Body of pancreas (tissue), 4 donors: ENCODE measurements around the gene PLA2G2C. TPM values are rescaled to one million over a fixed set of nuclear protein-coding genes. Genes with fewer than 3 reads are reported as not detected.

Source experiments
- ATAC-seq: fragments of 150-250 bp; one replicate; pipeline ENCODE4 v1.9.1; 2016
- DNase-seq, 4 donors: peaks; one replicate each; pipeline ENCODE4 v3.0.0-alpha.2; 2019
- H3K27ac ChIP-seq, 4 donors: fragments of 200-600 bp; sonication (generic); 1 replicate in 3 of 4; 2 replicates in 1 of 4; pipeline versions ENCODE4 v1.5.1 to v1.6.1; 2016 to 2019; ENCODE audit warnings: mild to moderate bottlenecking in 1 of 4, mixed read lengths in 1 of 4, moderate library complexity in 1 of 4
- H3K27me3 ChIP-seq, 2 donors: fragments of 200-600 bp; sonication (generic); one replicate each; pipeline ENCODE4 v1.6.0; 2016; ENCODE audit warnings: mild to moderate bottlenecking in 1 of 2
- H3K36me3 ChIP-seq, 2 donors: fragments of 200-600 bp; sonication (generic); replicated peaks in 1 of 2; 2 replicates each; pipeline ENCODE4 v1.5.1; 2016; ENCODE audit warnings: low read depth in 2 of 2; ENCODE audit not compliant: insufficient read depth in 1 of 2
- H3K4me1 ChIP-seq: fragments of 200-600 bp; sonication (generic); one replicate; pipeline ENCODE4 v1.6.0; 2016
- H3K4me3 ChIP-seq, 2 donors: fragments of 200-600 bp; sonication (generic); 1 replicate in 1 of 2; 2 replicates in 1 of 2; pipeline ENCODE4 v1.5.1; 2016 to 2019
- H3K9me3 ChIP-seq, 3 donors: fragments of 200-600 bp; sonication (generic); 1 replicate in 2 of 3; 2 replicates in 1 of 3; pipeline ENCODE4 v1.5.1; 2016
- CTCF ChIP-seq, 7 experiments: fragments of 450-650 bp in 4 of 7; fragments of 200-600 bp in 3 of 7; sonication (generic) in 3 of 7; IDR thresholded peaks; one replicate each; pipeline ENCODE4 v1.5.1; 2016 to 2019; ENCODE audit warnings: antibody characterized with exemption in 7 of 7
- POLR2A ChIP-seq, 3 donors: fragments of 450-650 bp; IDR thresholded peaks; one replicate each; pipeline ENCODE4 v1.6.1; 2016; ENCODE audit warnings: antibody characterized with exemption in 3 of 3, mild to moderate bottlenecking in 2 of 3
- WGBS, 2 donors: methylation state at CpG; one replicate each; pipeline ENCODE4 v1.1.5; 2017; 5-methylcytosine and 5-hydroxymethylcytosine counted together
- intact Hi-C: fragments of 100-400 bp; cut with DNase I; formaldehyde crosslinking; loops from one replicate; pipeline ENCODE4 v1.15.1; 2023
- total RNA-seq, 2 donors: library from RNA; depleted of rRNA; stranded (reverse); fragments of >200 nt; gene quantifications; one replicate each; pipeline ENCODE4 v1.1.0, GENCODE V29; 2016

PLA2G2C gene
- total RNA-seq, 2 donors from 2014 or later: not detected

GRCh38 chr1:20120796-20121195, 65.5 kb downstream of the PLA2G2C start:
- WGBS, 2 donors: 67 to 86% methylated on average over 4 of the region's 4 CpGs
- no peaks in the 10 kb centered on the region for H3K9me3 ChIP-seq
- H3K27ac ChIP-seq: no peak overlapping the region
- no peaks in the 10 kb centered on the region for H3K27me3 ChIP-seq
- intact Hi-C loops: no loop called here
- no peaks in the 10 kb centered on the region for H3K36me3 ChIP-seq
- no peaks in the 10 kb centered on the region for H3K4me1 ChIP-seq
- no peak overlapping the region for H3K4me3 ChIP-seq
- TF ChIP-seq CTCF (IDR thresholded peaks at IDR 0.05) (no peak), POLR2A (IDR thresholded peaks at IDR 0.05) (no peak)
- ATAC-seq (no peak), DNase-seq (no peak)

- no peak within 1 kb of the TSS for H3K4me3 ChIP-seq
- H3K27ac ChIP-seq: no peak within 1 kb of the TSS
- WGBS, 2 donors: 74 to 95% methylated on average over 2 of the region's 2 CpGs
- no peaks in the 10 kb centered on the region for H3K9me3 ChIP-seq
- H3K36me3 ChIP-seq: no peaks in the 10 kb centered on the region
- no peak for DNase-seq
- TF ChIP-seq POLR2A (IDR thresholded peaks at IDR 0.05) (no peak), CTCF (IDR thresholded peaks at IDR 0.05) (no peak)
- no peak for ATAC-seq
- no peaks in the 10 kb centered on the region for H3K4me1 ChIP-seq
- H3K27me3 ChIP-seq: no peaks in the 10 kb centered on the region
- intact Hi-C loops: no loop called here
Observed at GRCh38 chr1:20119347-20119746, 67.0 kb downstream of the PLA2G2C start, which contains the start of gene PLA2G2D. Gene PLA2G2D (minus strand): TSS chr1:20119536. CDS start chr1:20119498, 38 bp downstream.

GRCh38 chr1:20117236-20117635, 69.1 kb downstream of the PLA2G2C start:
- H3K4me3 ChIP-seq: no peak overlapping the region
- no peak overlapping the region for H3K27ac ChIP-seq
- H3K4me1 ChIP-seq: no peaks in the 10 kb centered on the region
- no peaks in the 10 kb centered on the region for H3K9me3 ChIP-seq
- H3K27me3 ChIP-seq: no peaks in the 10 kb centered on the region
- DNase-seq (no peak), ATAC-seq (no peak)
- H3K36me3 ChIP-seq: no peaks in the 10 kb centered on the region
- TF ChIP-seq POLR2A (IDR thresholded peaks at IDR 0.05) (no peak), CTCF (IDR thresholded peaks at IDR 0.05) (no peak)
- intact Hi-C loops: no loop called here

- WGBS, 2 donors: 68 to 71% methylated on average over 7 of the region's 7 CpGs
- H3K36me3 ChIP-seq: no peaks in the 10 kb centered on the region
- no peak overlapping the region for H3K4me3 ChIP-seq
- H3K27ac ChIP-seq: no peak overlapping the region
- intact Hi-C loops: no loop called here
- no peaks in the 10 kb centered on the region for H3K27me3 ChIP-seq
- no peak for DNase-seq
- no peak for ATAC-seq
- H3K9me3 ChIP-seq: no peaks in the 10 kb centered on the region
- no peaks in the 10 kb centered on the region for H3K4me1 ChIP-seq
- TF ChIP-seq POLR2A (IDR thresholded peaks at IDR 0.05): no peak
- TF ChIP-seq CTCF (IDR thresholded peaks at IDR 0.05): no peak
Observed at GRCh38 chr1:20115916-20116315, 70.4 kb downstream of the PLA2G2C start.

- no peaks in the 10 kb centered on the region for H3K9me3 ChIP-seq
- no peak for DNase-seq
- H3K36me3 ChIP-seq: no peaks in the 10 kb centered on the region
- ATAC-seq: no peak
- no peak overlapping the region for H3K27ac ChIP-seq
- no peaks in the 10 kb centered on the region for H3K27me3 ChIP-seq
- WGBS, 2 donors: 76 to 78% methylated on average over 4 of the region's 4 CpGs
- no peak overlapping the region for H3K4me3 ChIP-seq
- no peak for TF ChIP-seq POLR2A (IDR thresholded peaks at IDR 0.05)
- no peak for TF ChIP-seq CTCF (IDR thresholded peaks at IDR 0.05)
- intact Hi-C loops: no loop called here
- no peaks in the 10 kb centered on the region for H3K4me1 ChIP-seq
Observed at GRCh38 chr1:20115479-20115878, 70.8 kb downstream of the PLA2G2C start.
